OCI-LY1 (cell line): Measurements from ENCODE around the gene COX6A1.

Experiments used
- CTCF ChIP-seq: fragments of 200-600 bp; sonication (generic), shearing (Covaris generic); IDR thresholded peaks from 2 replicates; pipeline ENCODE4 v1.5.1; 2017; ENCODE audit warnings: mild to moderate bottlenecking, antibody characterized with exemption, low read length, moderate library complexity, mixed read lengths
- EZH2 ChIP-seq: fragments of 200-600 bp; sonication (generic), shearing (Covaris generic); IDR thresholded peaks from 2 replicates; pipeline ENCODE4 v1.8.0; 2017; ENCODE audit warnings: borderline replicate concordance, mixed run types, mild to moderate bottlenecking, antibody characterized with exemption, low read length, moderate library complexity, mixed read lengths

- TF ChIP-seq CTCF (no peak), EZH2 (no peak)
Observed at GRCh38 chr12:120422892-120423456, 14.9 kb upstream of the COX6A1 start.
